Activated naive CD4-positive, alpha-beta T cell treated with anti-CD3 and anti-CD28 coated beads for 36 hours (primary cell): ENCODE measurements around the gene TIGD1. TPM values are rescaled to one million over a fixed set of nuclear protein-coding genes. Genes with fewer than 3 reads are reported as not detected.
A peak's percentile ranks its signal among the peaks of the same experiment; 100 is the strongest.
"Not testable (repeated sequence)": the region's sequence is repeated elsewhere in the genome, so short reads cannot be mapped to it uniquely, and the experiment has no call there.

Experiments used
- CTCF ChIA-PET: fragments of 350-600 bp; sonication (Branson Sonifier 250); formaldehyde crosslinking; loops from one replicate; lab custom pipeline; 2021; ENCODE audit warnings: antibody characterized with exemption; lab: Charles Lee
- DNase-seq: peaks from one replicate; pipeline ENCODE4 v3.0.0-alpha.2; 2020
- H3K27ac Mint-ChIP-seq: one replicate; pipeline ENCODE4 v1.8.0; 2021; ENCODE audit warnings: mild to moderate bottlenecking, mixed read lengths
- H3K27me3 Mint-ChIP-seq: one replicate; pipeline ENCODE4 v1.8.0; 2021; ENCODE audit warnings: low read depth, mixed read lengths
- H3K36me3 Mint-ChIP-seq: one replicate; pipeline ENCODE4 v1.8.0; 2021; ENCODE audit warnings: low read depth, mixed read lengths
- H3K4me1 Mint-ChIP-seq: one replicate; pipeline ENCODE4 v1.8.0; 2021; ENCODE audit warnings: low read depth, mixed read lengths
- H3K4me3 Mint-ChIP-seq: one replicate; pipeline ENCODE4 v1.8.0; 2021; ENCODE audit warnings: mild to moderate bottlenecking, moderate library complexity, mixed read lengths
- H3K9me3 Mint-ChIP-seq: one replicate; pipeline ENCODE4 v1.8.0; 2021; ENCODE audit warnings: mixed read lengths
- intact Hi-C: fragments of 100-400 bp; cut with micrococcal nuclease; formaldehyde crosslinking; loops from one replicate; pipeline ENCODE4 v1.15.1; 2023
- total RNA-seq, 2 experiments: library from RNA; stranded (reverse); gene quantifications; one replicate each; pipeline ENCODE4 v1.2.3, GENCODE V29; 2021

Gene TIGD1
- total RNA-seq, 2 experiments from 2014 or later: 7.7 to 8.3 TPM

- H3K9me3 Mint-ChIP-seq: no peaks in the 10 kb centered on the region
- H3K4me3 Mint-ChIP-seq: no peak overlapping the region
- no peak overlapping the region for H3K27ac Mint-ChIP-seq
- no peak for DNase-seq
- intact Hi-C loops: no loop called here
- no peaks in the 10 kb centered on the region for H3K36me3 Mint-ChIP-seq
- no peaks in the 10 kb centered on the region for H3K4me1 Mint-ChIP-seq
- CTCF ChIA-PET: interaction anchor here (1.0 kb wide), 1 partner anchor 13 kb away, joined by 3 read pairs; no protein-coding TSS in a partner anchor
- H3K27me3 Mint-ChIP-seq: peaks cover 13% of the 10 kb centered on the region
Observed at GRCh38 chr2:232533944-232534710, 16.2 kb downstream of the TIGD1 start.

- H3K36me3 Mint-ChIP-seq, DNase-seq, H3K27ac Mint-ChIP-seq, H3K4me3 Mint-ChIP-seq, intact Hi-C loops, H3K4me1 Mint-ChIP-seq, CTCF ChIA-PET, H3K9me3 Mint-ChIP-seq: not testable (repeated sequence)
- peaks cover 15% of the 10 kb centered on the region for H3K27me3 Mint-ChIP-seq
Observed at GRCh38 chr2:232532821-232533220, 17.5 kb downstream of the TIGD1 start.

DNA sequence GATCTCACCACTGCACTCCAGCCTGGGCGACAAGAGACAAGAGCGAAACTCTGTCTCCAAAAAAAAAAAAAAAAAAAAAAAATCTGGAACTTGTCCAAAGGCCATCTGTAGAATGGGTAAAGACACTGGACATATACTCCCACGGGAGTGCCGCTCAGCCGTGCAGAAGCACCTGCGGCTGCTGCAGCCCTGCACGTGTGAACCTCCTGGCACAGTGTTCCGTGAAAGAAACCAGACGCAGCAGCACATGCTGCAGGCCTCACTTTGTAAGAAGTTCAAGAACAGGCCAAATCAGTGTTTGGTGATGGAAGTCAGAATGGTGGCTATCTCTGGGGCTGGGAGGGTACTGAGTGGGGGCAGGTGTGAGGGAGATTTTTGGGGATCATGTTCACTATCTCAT is 17.9 kb downstream of the TIGD1 start:
- no peak for DNase-seq
- Mint-ChIP-seq H3K9me3 (no peaks in the 10 kb centered on the region), H3K36me3 (no peaks in the 10 kb centered on the region), H3K27ac (no peak overlapping the region), H3K27me3 (peaks cover 18% of the 10 kb centered on the region), H3K4me3 (no peak overlapping the region), H3K4me1 (peaks cover 8% of the 10 kb centered on the region)
- intact Hi-C loops: no loop called here
- CTCF ChIA-PET: no interaction called here

DNA sequence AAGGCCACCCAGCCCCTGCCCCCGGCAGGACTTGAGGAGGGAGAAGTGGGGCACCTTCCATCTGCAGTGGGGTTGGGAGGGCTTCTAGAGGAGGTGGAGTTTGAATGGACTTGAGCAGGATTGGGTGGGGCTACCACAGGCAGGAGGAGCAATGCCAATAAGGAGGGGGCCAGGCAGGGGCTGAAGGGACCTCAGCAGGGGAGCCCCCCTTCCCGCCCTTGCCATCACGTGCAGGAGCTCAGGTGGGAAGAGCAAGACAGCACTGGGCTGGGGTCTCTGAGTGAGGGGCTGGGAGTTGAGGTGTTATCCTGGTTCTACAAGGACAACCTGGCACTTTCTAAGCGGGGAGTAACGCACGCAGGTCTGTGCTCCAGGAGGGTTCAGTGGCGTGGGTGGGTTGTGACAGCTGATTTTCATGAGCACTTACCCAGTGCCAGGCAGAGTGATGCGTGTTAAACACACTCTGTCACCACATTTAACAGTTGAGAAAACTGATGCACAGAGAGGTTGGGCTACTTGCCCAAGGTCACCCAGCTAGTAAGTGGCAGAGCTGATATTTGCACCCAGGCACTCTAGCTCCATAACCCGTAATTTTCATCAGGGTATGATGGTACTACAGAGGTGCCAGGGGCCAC is 19.6 kb downstream of the TIGD1 start:
- CTCF ChIA-PET: no interaction called here
- intact Hi-C loops: no loop called here
- Mint-ChIP-seq H3K9me3 (no peaks in the 10 kb centered on the region), H3K27ac (no peak overlapping the region), H3K4me1 (peaks cover 8% of the 10 kb centered on the region), H3K36me3 (no peaks in the 10 kb centered on the region), H3K27me3 (peaks cover 22% of the 10 kb centered on the region), H3K4me3 (no peak overlapping the region)
- no peak for DNase-seq

DNA sequence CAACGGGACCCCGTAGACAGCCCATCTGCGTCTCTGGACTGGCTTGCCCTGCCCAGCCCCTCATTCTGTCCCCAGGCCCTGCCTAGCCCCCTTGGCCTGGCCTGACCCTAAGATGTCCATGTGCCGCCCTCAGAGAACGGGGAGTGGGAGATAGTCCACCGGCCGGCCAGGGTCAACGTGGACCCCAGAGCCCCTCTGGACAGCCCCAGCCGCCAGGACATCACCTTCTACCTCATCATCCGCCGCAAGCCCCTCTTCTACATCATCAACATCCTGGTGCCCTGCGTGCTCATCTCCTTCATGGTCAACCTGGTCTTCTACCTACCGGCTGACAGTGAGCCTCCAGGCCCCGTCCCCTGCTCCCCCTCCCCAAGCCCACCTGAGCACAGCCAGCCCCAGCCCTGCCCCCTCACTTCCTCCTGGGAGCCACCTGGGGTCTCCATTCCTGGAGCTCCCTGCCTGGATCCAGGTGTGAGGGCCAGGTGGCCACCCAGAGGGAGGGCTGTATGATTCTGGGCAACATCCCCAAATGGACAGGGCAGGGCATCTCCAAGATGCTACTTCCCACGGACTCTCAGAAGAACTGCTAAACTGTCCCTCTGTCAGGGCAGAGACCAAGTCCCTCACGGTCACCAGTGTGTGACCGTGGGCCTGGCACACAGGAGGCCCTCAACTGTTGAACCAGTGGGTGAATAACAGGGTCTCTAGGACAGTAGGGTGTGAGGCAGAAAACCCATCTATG is 20.4 kb downstream of the TIGD1 start:
- DNase-seq: no peak
- H3K4me1 Mint-ChIP-seq: peaks cover 8% of the 10 kb centered on the region
- intact Hi-C loops: loop anchor here (10.0 kb wide), 2 partner anchors 185 to 605 kb away; partner anchors contain the start of gene NPPC
- peaks cover 24% of the 10 kb centered on the region for H3K27me3 Mint-ChIP-seq
- no peaks in the 10 kb centered on the region for H3K9me3 Mint-ChIP-seq
- H3K4me3 Mint-ChIP-seq: no peak overlapping the region
- no peaks in the 10 kb centered on the region for H3K36me3 Mint-ChIP-seq
- H3K27ac Mint-ChIP-seq: no peak overlapping the region
- CTCF ChIA-PET: no interaction called here

GRCh38 chr2:232528746-232529460 is 21.5 kb downstream of the TIGD1 start:
- Mint-ChIP-seq H3K36me3 (no peaks in the 10 kb centered on the region), H3K27me3 (peaks cover 30% of the 10 kb centered on the region), H3K27ac (no peak overlapping the region), H3K4me1 (peaks cover 10% of the 10 kb centered on the region), H3K4me3 (no peak overlapping the region), H3K9me3 (no peaks in the 10 kb centered on the region)
- CTCF ChIA-PET: no interaction called here
- peak; percentile 20 for DNase-seq
- intact Hi-C loops: loop anchor here (10.0 kb wide), 2 partner anchors 184 to 604 kb away; partner anchors contain the start of gene NPPC

DNA sequence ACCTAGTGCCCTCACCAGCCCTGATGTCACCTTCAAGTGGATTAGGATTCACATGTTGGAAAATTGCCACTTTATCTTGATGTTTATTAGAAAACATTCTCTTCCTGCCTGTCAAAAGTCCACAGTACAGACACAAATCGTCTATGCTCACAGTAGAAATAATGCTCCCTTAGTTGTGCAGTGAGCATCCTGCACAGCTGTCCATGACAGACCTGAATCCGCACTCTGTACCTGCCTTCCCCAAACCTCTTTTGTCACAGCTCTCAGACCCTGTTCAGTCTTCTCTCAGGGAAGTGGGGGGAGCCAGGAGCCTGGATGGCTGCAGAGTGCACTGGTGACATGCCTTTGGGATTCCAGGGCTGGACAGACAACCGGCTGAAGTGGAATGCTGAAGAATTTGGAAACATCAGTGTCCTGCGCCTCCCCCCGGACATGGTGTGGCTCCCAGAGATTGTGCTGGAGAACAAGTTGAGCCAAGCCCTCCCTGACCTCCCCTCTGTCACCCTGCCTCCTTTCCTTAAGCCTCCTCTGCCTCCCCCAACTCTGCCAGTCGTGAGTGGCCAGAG is 22.4 kb downstream of the TIGD1 start:
- peaks cover 33% of the 10 kb centered on the region for H3K27me3 Mint-ChIP-seq
- no peak overlapping the region for H3K27ac Mint-ChIP-seq
- peaks cover 15% of the 10 kb centered on the region for H3K4me1 Mint-ChIP-seq
- intact Hi-C loops: loop anchor here (10.0 kb wide), 2 partner anchors 183 to 603 kb away; partner anchors contain the start of gene NPPC
- H3K36me3 Mint-ChIP-seq: no peaks in the 10 kb centered on the region
- no peaks in the 10 kb centered on the region for H3K9me3 Mint-ChIP-seq
- no peak overlapping the region for H3K4me3 Mint-ChIP-seq
- CTCF ChIA-PET: no interaction called here
- DNase-seq: no peak

GRCh38 chr2:232526372-232526941 is 23.9 kb downstream of the TIGD1 start:
- no peak for DNase-seq
- intact Hi-C loops: loop anchor here (10.0 kb wide), 2 partner anchors 182 to 602 kb away; partner anchors contain the start of gene NPPC
- no peak overlapping the region for H3K4me3 Mint-ChIP-seq
- peaks cover 38% of the 10 kb centered on the region for H3K27me3 Mint-ChIP-seq
- peaks cover 20% of the 10 kb centered on the region for H3K4me1 Mint-ChIP-seq
- H3K9me3 Mint-ChIP-seq: no peaks in the 10 kb centered on the region
- H3K36me3 Mint-ChIP-seq: no peaks in the 10 kb centered on the region
- CTCF ChIA-PET: interaction anchor here (1.1 kb wide), 1 partner anchor 87 kb away, joined by 5 read pairs; no protein-coding TSS in a partner anchor
- no peak overlapping the region for H3K27ac Mint-ChIP-seq

DNA sequence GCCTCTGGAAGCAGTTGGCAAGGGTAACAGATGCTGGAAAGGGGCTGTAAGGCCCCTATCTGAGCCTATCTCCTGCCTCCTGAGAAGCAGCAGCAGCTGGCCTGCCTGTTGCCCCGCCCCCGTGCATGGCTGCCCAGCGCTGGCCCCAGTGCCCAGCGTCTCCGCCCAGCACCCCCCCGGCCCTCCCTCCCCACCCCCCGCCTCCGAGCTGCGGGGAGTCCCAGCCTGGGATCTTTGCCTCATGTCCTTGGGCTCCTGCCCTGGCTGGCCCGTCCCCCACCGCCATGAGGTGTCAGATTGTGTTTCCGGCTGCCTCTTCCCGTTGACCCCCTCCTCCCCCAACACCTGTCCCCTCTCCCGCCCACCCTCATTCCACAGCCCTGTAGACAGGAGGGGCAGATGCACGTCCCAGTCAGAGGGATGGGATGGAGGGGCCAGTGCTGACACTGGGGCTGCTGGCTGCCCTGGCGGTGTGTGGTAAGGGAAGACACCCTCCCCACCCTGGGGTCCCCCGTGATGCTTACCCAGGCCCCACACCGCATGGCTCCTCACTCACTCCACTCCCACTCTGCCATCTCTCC is 24.5 kb downstream of the TIGD1 start, which contains the start of gene CHRND:
Gene CHRND (plus strand): TSS at position 370 of the 581 bp plus-strand sequence. CDS start 56 bp downstream, at position 426.
- no peaks in the 10 kb centered on the region for H3K9me3 Mint-ChIP-seq
- H3K27me3 Mint-ChIP-seq: peaks cover 42% of the 10 kb centered on the region
- H3K36me3 Mint-ChIP-seq: no peaks in the 10 kb centered on the region
- CTCF ChIA-PET: interaction anchor here (1.1 kb wide), 1 partner anchor 87 kb away, joined by 5 read pairs; no protein-coding TSS in a partner anchor
- H3K4me3 Mint-ChIP-seq: no peak within 1 kb of the TSS
- intact Hi-C loops: loop anchor here (10.0 kb wide), 2 partner anchors 181 to 601 kb away; partner anchors contain the start of gene NPPC
- H3K27ac Mint-ChIP-seq: no peak within 1 kb of the TSS
- no peak for DNase-seq
- peaks cover 21% of the 10 kb centered on the region for H3K4me1 Mint-ChIP-seq

- H3K36me3 Mint-ChIP-seq: no peaks in the 10 kb centered on the region
- CTCF ChIA-PET: no interaction called here
- no peak overlapping the region for H3K4me3 Mint-ChIP-seq
- no peak for DNase-seq
- H3K9me3 Mint-ChIP-seq: no peaks in the 10 kb centered on the region
- peaks cover 21% of the 10 kb centered on the region for H3K4me1 Mint-ChIP-seq
- no peak overlapping the region for H3K27ac Mint-ChIP-seq
- H3K27me3 Mint-ChIP-seq: peaks cover 46% of the 10 kb centered on the region
- intact Hi-C loops: loop anchor here (10.0 kb wide), 2 partner anchors 180 to 600 kb away; partner anchors contain the start of gene NPPC
Observed at GRCh38 chr2:232525199-232525598, 25.2 kb downstream of the TIGD1 start.

DNA sequence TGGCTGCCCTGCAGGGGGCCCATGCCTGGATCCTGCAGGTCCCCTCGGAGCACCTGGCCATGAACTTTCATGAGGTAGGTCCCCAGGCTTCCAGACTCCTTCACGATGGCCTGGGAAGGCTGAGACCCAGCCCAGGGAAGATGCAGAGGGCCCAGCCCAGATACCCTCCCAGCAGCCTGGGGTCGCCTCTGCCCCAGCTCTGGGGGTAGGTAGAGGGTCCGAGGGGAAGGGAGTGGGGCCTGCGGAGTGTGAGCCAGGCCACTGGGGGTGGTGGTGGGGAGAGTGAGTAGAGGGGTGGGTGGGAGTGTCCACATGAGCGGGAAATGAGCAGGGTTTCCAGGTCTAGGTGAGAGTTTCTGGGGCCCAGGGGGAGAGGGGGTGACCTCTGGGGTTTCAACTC is 25.6 kb downstream of the TIGD1 start:
- Mint-ChIP-seq H3K36me3 (no peaks in the 10 kb centered on the region), H3K9me3 (no peaks in the 10 kb centered on the region), H3K27me3 (peaks cover 47% of the 10 kb centered on the region), H3K4me1 (peaks cover 21% of the 10 kb centered on the region), H3K27ac (no peak overlapping the region), H3K4me3 (no peak overlapping the region)
- CTCF ChIA-PET: interaction anchor here (1.3 to 5.5 kb wide), 2 partner anchors 78 to 81 kb away, joined by 3 to 27 read pairs; no protein-coding TSS in a partner anchor
- intact Hi-C loops: loop anchor here (10.0 kb wide), 2 partner anchors 180 to 600 kb away; partner anchors contain the start of gene NPPC
- no peak for DNase-seq
